Measurements from ENCODE around the gene RAB15. TPM values are rescaled to one million over a fixed set of nuclear protein-coding genes. Genes with fewer than 3 reads are reported as not detected.

The RAB15 gene
- total and polyA plus RNA-seq, 2 donors (not counting 3 experiments of a cell fraction or from before 2014, with no cell fraction given), result 24.9 to 33.3 TPM

DNA sequence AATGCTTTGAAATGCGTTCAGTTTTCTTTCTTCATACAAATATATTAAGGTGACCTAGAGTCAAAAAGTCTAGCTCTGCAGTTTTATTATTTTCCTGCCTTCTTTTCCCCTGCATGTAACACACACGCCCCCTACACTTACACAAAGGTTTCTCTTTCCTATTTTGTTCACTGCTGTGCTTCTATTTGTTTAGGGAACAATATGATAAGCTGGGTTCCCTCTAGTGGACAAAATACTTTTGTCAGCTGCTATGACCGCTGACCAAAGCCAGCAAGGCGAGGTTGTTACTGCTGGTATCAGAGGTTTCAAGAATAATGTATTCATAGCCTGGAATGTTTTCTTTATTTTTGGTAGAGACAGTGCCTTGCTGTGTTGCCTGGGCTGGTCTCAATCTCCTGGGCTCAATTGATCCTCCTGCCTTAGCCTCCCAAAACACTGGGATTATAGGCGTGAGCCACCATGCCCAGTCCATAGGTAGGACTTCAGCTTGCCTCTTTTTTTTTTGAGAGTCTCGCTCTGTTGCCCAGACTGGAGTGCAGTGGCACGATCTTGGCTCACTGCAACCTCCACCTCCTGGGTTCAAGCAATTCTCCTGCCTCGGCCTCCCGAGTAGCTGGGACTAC, 47.9 kb upstream of the RAB15 start:
- FAIRE-seq, result peak; percentile 70
- Histone ChIP-seq H4K20me1 (replicated peaks; ENCODE audit: control insufficient read depth, extremely low read depth, insufficient read depth, low read length) (no peaks in the 10 kb centered on the region), H3K4me3 (replicated peaks in 1 of 3; ENCODE audit: insufficient read depth in 1 of 3, low read depth in 1 of 3, low read length in 3 of 3) (no peak overlapping the region), H3K9me1 (replicated peaks; ENCODE audit: control insufficient read depth, extremely low read depth, insufficient read depth, low read length) (no peaks in the 10 kb centered on the region), H3K9me3 (replicated peaks; ENCODE audit: control insufficient read depth, insufficient read depth, low read length) (no peaks in the 10 kb centered on the region), H2AFZ (ENCODE audit: low read depth, low read length) (no peak overlapping the region), H3K4me2 (ENCODE audit: insufficient read depth, low read length) (no peak overlapping the region), H3K36me3 (ENCODE audit: control insufficient read depth in 2 of 2, extremely low read depth in 1 of 2, insufficient read depth in 2 of 2, low read length in 2 of 2) (peaks cover 0 to 5% of the 10 kb centered on the region in 2 experiments), H3K9ac (replicated peaks; ENCODE audit: extremely low read depth, insufficient read depth, low read length) (no peak overlapping the region), H3K27me3 (ENCODE audit: control insufficient read depth in 2 of 2, insufficient read depth in 2 of 2, low read length in 2 of 2) (no peaks in the 10 kb centered on the region), H3K27ac (ENCODE audit: insufficient read depth, low read depth, low read length) (no peak overlapping the region), H3K4me1 (ENCODE audit: control insufficient read depth, extremely low read depth, insufficient read depth, low read length) (no peaks in the 10 kb centered on the region), H3K79me2 (ENCODE audit: control insufficient read depth, insufficient read depth, low read length) (no peaks in the 10 kb centered on the region)
- dilution Hi-C loops (cut with MboI; ENCODE audit: extremely low pct_ligation_motif_present, low sequenced_read_pairs), result no loop called here
- intact Hi-C loops (cut with micrococcal nuclease), result loop anchor here (1.0 to 2.0 kb wide), 2 partner anchors 33 to 219 kb away; no protein-coding TSS in a partner anchor
- no TSS peak for BruUV-seq (replicated peaks)
- TF ChIP-seq GATA2 (IDR thresholded peaks at IDR 0.05; ENCODE audit: insufficient read depth, insufficient read length, low read depth, low read length) (no peak), MYC (IDR thresholded peaks at IDR 0.05; ENCODE audit: low read depth, low read length) (no peak), FOS (IDR thresholded peaks at IDR 0.05; ENCODE audit: borderline replicate concordance, insufficient read depth, low read length) (no peak)
- TF ChIP-seq, protein P1, sequence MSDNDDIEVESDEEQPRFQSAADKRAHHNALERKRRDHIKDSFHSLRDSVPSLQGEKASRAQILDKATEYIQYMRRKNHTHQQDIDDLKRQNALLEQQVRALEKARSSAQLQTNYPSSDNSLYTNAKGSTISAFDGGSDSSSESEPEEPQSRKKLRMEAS (IDR thresholded peaks at IDR 0.05; ENCODE audit: insufficient read depth, insufficient read length), result no peak
- TF ChIP-seq, protein P2, sequence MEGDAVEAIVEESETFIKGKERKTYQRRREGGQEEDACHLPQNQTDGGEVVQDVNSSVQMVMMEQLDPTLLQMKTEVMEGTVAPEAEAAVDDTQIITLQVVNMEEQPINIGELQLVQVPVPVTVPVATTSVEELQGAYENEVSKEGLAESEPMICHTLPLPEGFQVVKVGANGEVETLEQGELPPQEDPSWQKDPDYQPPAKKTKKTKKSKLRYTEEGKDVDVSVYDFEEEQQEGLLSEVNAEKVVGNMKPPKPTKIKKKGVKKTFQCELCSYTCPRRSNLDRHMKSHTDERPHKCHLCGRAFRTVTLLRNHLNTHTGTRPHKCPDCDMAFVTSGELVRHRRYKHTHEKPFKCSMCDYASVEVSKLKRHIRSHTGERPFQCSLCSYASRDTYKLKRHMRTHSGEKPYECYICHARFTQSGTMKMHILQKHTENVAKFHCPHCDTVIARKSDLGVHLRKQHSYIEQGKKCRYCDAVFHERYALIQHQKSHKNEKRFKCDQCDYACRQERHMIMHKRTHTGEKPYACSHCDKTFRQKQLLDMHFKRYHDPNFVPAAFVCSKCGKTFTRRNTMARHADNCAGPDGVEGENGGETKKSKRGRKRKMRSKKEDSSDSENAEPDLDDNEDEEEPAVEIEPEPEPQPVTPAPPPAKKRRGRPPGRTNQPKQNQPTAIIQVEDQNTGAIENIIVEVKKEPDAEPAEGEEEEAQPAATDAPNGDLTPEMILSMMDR (IDR thresholded peaks at IDR 0.05; ENCODE audit: extremely low read depth in 1 of 2, insufficient read depth in 1 of 2, low read depth in 1 of 2, low read length in 2 of 2), result peak; percentile 63
- POLR2A ChIA-PET, result interaction anchor here (0.6 to 1.3 kb wide), 3 partner anchors 26 to 37 kb away, joined by 3 to 5 read pairs (median 4); partner anchors contain the start of gene FNTB
- DNase-seq (ENCODE audit: low read depth, low spot score), result peak; percentile 82
- CTCF ChIA-PET, result interaction anchor here (0.6 to 4.1 kb wide), 45 partner anchors 9 to 805 kb away, joined by 3 to 109 read pairs (median 5); partner anchors contain the start of genes CHURC1, FNTB and MAX

Data from endothelial cell of umbilical vein (primary cell).